Measurements from ENCODE around the gene LMAN2L.

DNA sequence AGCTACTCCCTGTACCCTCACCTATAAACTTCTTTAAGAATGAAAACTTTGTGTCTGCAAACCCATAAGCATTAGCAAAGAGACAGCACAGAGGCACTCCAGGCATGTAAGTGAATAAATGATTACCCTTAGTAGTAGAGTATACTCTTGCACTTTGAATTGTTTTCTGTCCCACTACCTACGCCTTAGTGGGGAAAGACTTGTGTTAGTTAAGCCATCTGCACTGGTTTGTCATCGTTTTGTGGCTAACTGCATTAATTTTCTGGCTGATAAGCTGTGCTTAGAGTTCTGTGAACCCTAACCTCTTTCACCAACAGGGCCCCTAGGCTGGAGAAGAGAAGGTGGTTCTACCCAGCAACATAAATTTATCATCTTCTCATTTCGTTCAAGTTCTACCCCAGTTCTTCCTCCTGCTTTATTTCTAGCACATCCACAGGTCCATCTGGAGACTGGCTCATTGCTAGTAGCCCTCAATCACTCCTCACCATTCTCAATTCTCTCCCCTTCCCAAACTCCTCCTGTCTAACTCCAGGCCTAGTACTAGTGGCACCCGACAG is 710 bp downstream of the LMAN2L start:
- TF ChIP-seq, protein P1, sequence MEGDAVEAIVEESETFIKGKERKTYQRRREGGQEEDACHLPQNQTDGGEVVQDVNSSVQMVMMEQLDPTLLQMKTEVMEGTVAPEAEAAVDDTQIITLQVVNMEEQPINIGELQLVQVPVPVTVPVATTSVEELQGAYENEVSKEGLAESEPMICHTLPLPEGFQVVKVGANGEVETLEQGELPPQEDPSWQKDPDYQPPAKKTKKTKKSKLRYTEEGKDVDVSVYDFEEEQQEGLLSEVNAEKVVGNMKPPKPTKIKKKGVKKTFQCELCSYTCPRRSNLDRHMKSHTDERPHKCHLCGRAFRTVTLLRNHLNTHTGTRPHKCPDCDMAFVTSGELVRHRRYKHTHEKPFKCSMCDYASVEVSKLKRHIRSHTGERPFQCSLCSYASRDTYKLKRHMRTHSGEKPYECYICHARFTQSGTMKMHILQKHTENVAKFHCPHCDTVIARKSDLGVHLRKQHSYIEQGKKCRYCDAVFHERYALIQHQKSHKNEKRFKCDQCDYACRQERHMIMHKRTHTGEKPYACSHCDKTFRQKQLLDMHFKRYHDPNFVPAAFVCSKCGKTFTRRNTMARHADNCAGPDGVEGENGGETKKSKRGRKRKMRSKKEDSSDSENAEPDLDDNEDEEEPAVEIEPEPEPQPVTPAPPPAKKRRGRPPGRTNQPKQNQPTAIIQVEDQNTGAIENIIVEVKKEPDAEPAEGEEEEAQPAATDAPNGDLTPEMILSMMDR (IDR thresholded peaks at IDR 0.05; ENCODE audit: low read depth, low read length, missing input control), result no peak
- TF ChIP-seq HNF4A (conservative IDR thresholded peaks at IDR 0.05) (no peak), GABPA (IDR thresholded peaks at IDR 0.05 in 1 of 2, conservative IDR thresholded peaks at IDR 0.05 in 1 of 2) (no peak), SP1 (IDR thresholded peaks at IDR 0.05) (no peak), RAD21 (IDR thresholded peaks at IDR 0.05) (no peak), TAF1 (conservative IDR thresholded peaks at IDR 0.05) (no peak), JUND (IDR thresholded peaks at IDR 0.05) (no peak), FOXA1 (IDR thresholded peaks at IDR 0.05) (no peak), YY1 (IDR thresholded peaks at IDR 0.05) (no peak), EGR1 (IDR thresholded peaks at IDR 0.05; ENCODE audit: low read depth in 2 of 2) (no peak)
- TF ChIP-seq, protein P2, sequence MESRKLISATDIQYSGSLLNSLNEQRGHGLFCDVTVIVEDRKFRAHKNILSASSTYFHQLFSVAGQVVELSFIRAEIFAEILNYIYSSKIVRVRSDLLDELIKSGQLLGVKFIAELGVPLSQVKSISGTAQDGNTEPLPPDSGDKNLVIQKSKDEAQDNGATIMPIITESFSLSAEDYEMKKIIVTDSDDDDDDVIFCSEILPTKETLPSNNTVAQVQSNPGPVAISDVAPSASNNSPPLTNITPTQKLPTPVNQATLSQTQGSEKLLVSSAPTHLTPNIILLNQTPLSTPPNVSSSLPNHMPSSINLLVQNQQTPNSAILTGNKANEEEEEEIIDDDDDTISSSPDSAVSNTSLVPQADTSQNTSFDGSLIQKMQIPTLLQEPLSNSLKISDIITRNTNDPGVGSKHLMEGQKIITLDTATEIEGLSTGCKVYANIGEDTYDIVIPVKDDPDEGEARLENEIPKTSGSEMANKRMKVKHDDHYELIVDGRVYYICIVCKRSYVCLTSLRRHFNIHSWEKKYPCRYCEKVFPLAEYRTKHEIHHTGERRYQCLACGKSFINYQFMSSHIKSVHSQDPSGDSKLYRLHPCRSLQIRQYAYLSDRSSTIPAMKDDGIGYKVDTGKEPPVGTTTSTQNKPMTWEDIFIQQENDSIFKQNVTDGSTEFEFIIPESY (IDR thresholded peaks at IDR 0.05), result no peak
- TF ChIP-seq, protein P3, sequence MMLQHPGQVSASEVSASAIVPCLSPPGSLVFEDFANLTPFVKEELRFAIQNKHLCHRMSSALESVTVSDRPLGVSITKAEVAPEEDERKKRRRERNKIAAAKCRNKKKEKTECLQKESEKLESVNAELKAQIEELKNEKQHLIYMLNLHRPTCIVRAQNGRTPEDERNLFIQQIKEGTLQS (IDR thresholded peaks at IDR 0.05), result no peak
- TF ChIP-seq, protein P4, sequence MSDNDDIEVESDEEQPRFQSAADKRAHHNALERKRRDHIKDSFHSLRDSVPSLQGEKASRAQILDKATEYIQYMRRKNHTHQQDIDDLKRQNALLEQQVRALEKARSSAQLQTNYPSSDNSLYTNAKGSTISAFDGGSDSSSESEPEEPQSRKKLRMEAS (IDR thresholded peaks at IDR 0.05), result no peak
- TF ChIP-seq, protein P5, sequence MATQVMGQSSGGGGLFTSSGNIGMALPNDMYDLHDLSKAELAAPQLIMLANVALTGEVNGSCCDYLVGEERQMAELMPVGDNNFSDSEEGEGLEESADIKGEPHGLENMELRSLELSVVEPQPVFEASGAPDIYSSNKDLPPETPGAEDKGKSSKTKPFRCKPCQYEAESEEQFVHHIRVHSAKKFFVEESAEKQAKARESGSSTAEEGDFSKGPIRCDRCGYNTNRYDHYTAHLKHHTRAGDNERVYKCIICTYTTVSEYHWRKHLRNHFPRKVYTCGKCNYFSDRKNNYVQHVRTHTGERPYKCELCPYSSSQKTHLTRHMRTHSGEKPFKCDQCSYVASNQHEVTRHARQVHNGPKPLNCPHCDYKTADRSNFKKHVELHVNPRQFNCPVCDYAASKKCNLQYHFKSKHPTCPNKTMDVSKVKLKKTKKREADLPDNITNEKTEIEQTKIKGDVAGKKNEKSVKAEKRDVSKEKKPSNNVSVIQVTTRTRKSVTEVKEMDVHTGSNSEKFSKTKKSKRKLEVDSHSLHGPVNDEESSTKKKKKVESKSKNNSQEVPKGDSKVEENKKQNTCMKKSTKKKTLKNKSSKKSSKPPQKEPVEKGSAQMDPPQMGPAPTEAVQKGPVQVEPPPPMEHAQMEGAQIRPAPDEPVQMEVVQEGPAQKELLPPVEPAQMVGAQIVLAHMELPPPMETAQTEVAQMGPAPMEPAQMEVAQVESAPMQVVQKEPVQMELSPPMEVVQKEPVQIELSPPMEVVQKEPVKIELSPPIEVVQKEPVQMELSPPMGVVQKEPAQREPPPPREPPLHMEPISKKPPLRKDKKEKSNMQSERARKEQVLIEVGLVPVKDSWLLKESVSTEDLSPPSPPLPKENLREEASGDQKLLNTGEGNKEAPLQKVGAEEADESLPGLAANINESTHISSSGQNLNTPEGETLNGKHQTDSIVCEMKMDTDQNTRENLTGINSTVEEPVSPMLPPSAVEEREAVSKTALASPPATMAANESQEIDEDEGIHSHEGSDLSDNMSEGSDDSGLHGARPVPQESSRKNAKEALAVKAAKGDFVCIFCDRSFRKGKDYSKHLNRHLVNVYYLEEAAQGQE (IDR thresholded peaks at IDR 0.05), result no peak
